ENCODE measurements around the gene AGXT2. TPM values are rescaled to one million over a fixed set of nuclear protein-coding genes. Genes with fewer than 3 reads are reported as not detected.

The AGXT2 gene
- total and polyA plus RNA-seq, 12 donors, result not detected

- no peaks in the 10 kb centered on the region for H3K9me3 ChIP-seq
- H3K27ac ChIP-seq, result no peak overlapping the region
- H3K4me3 ChIP-seq, result no peak overlapping the region
- DNase-seq (no peak), ATAC-seq (no peak)
- no peaks in the 10 kb centered on the region for H3K36me3 ChIP-seq
- H3K27me3 ChIP-seq, result peaks cover 0 to 33% (median 18%) of the 10 kb centered on the region in 7 donors
- peaks cover 0 to 6% (median 0%) of the 10 kb centered on the region in 9 donors for H3K4me1 ChIP-seq
- TF ChIP-seq CTCF (IDR thresholded peaks at IDR 0.05), result no peak
- intact Hi-C loops (cut with DNase I), result no loop called here
- WGBS, 2 donors, result 83 to 88% methylated on average over 3 of the region's 3 CpGs
Observed at GRCh38 chr5:35035271-35035670, 12.5 kb downstream of the AGXT2 start.

- peaks cover 0 to 32% (median 15%) of the 10 kb centered on the region in 7 donors for H3K27me3 ChIP-seq
- DNase-seq (no peak), ATAC-seq (no peak)
- no peak overlapping the region for H3K27ac ChIP-seq
- H3K4me1 ChIP-seq, result no peaks in the 10 kb centered on the region
- WGBS, 2 donors, result 47 to 50% methylated on average over 6 of the region's 6 CpGs
- no peak overlapping the region for H3K4me3 ChIP-seq
- H3K9me3 ChIP-seq, result no peaks in the 10 kb centered on the region
- intact Hi-C loops (cut with DNase I), result no loop called here
- no peaks in the 10 kb centered on the region for H3K36me3 ChIP-seq
- no peak for TF ChIP-seq CTCF (IDR thresholded peaks at IDR 0.05)
Observed at GRCh38 chr5:35032356-35032755, 15.4 kb downstream of the AGXT2 start.

GRCh38 chr5:35031276-35031675 lies 16.5 kb downstream of the AGXT2 start:
- ATAC-seq, result no peak

GRCh38 chr5:35030426-35031100 lies 17.2 kb downstream of the AGXT2 start:
- Histone ChIP-seq H3K36me3 (no peaks in the 10 kb centered on the region), H3K27ac (no peak overlapping the region), H3K4me1 (no peaks in the 10 kb centered on the region), H3K9me3 (no peaks in the 10 kb centered on the region), H3K4me3 (no peak overlapping the region), H3K27me3 (peaks cover 0 to 33% (median 6%) of the 10 kb centered on the region in 7 donors)
- intact Hi-C loops (cut with DNase I), result no loop called here
- 79% methylated on average over 10 of the region's 10 CpGs for WGBS, 2 donors
- TF ChIP-seq CTCF (IDR thresholded peaks at IDR 0.05), result no peak
- no peak for ATAC-seq
- no peak for DNase-seq

More at GRCh38 chr5:35031276-35031675, 16.5 kb downstream of the AGXT2 start:
- Histone ChIP-seq H3K4me3 (no peak overlapping the region), H3K27me3 (peaks cover 0 to 31% (median 6%) of the 10 kb centered on the region in 7 donors), H3K9me3 (no peaks in the 10 kb centered on the region), H3K36me3 (no peaks in the 10 kb centered on the region), H3K4me1 (no peaks in the 10 kb centered on the region), H3K27ac (no peak overlapping the region)
- TF ChIP-seq CTCF (IDR thresholded peaks at IDR 0.05), result no peak
- intact Hi-C loops (cut with DNase I), result no loop called here
- no peak for DNase-seq
- WGBS, 2 donors, result 78 to 84% methylated on average over 5 of the region's 5 CpGs

Data from heart right ventricle (tissue), 16 donors.